Stimulated activated CD4-positive, alpha-beta T cell treated with anti-CD3 and anti-CD28 coated beads, TNF-alpha, amount 100 ng/mL, for 4 hours (primary cell): ENCODE data around the gene LGSN.
"Not testable (repeated sequence)": the region's sequence is repeated elsewhere in the genome, so short reads cannot be mapped to it uniquely, and the experiment has no call there.

Experiments
- DNase-seq, 3 experiments: peaks; one replicate each; pipeline ENCODE4 v3.0.0-alpha.2; 2020; ENCODE audit warnings: low read depth in 3 of 3

The LGSN gene

DNA sequence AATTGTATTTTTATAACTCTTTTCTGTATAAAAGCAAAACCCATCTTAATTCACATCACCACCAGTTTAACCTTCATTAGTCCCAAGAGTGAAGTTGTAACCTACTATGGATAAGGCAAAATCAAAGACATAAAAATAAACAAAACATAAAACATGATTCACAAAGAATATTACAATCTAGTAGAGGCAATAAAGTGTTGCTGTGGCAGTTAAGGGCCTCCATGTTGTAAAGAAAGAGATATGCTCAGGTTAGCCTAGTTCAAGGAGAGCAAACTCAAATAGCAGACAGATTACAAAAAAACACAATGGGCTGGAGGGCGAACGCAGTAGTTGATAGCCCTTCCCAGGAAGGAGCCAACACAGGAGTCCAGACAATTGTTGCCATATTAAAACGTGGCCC is 13.4 kb downstream of the LGSN start:
- DNase-seq: no peak

GRCh38 chr6:63305277-63305676 is 14.5 kb downstream of the LGSN start:
- no peak for DNase-seq

GRCh38 chr6:63303476-63303875 is 16.3 kb downstream of the LGSN start:
- no peak for DNase-seq

- no peak for DNase-seq
Measured at GRCh38 chr6:63299667-63300066, 20.1 kb downstream of the LGSN start.

DNA sequence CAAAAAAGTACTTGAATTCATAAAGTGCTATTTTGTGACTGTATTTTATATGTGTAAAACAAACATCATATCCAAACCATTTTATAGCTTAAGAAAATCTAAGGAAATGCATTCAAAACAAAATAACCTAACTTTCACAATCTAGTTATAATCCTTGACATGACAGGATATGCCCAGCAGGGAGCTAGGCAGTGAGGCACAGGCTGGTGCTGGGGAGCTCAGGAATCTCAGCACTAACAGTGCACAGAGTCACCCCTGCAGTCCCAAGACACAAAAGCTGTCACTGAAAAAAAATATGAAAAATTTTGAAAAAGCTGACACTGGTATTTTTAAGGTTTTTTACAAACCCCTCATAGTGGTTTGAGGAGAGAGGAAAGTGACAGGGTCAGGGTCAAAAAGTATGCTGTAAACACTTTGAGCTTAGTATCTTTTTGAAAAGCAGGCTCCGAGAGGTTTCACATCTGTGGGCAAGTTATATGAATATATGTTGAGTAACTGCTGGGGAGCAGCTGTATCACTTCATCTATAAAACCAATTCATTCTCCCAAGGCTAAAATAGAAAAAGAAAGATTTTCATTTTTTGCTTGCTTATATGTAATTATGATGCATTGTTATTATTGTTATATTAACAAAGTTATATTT is 24.1 kb downstream of the LGSN start:
- no peak for DNase-seq

GRCh38 chr6:63290492-63291058 is 29.2 kb downstream of the LGSN start:
- no peak for DNase-seq

- no peak for DNase-seq
Measured at GRCh38 chr6:63289269-63289872, 30.4 kb downstream of the LGSN start.

GRCh38 chr6:63280639-63281180 is 39.1 kb downstream of the LGSN start:
- DNase-seq: no peak

DNA sequence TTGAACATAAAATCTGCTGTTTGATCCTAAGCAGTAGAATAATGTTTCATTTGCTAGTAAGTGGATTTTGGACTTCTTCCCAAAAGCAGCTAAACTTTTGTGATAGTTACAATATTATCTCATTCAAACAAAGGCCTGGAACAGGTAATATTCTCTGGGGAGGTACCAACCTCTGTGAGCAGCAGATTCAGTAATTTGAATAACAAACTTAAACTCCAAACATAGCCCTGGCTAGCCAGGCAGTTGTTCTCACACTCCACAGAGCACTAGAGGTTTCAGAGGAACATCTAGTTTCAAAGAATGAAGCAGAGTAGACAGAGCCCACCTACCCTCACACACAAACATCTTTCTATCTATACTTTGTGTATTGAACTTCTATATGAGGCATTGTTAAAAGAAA is 40.9 kb downstream of the LGSN start:
- no peak for DNase-seq

- no peak for DNase-seq
Measured at GRCh38 chr6:63275953-63276352, 43.8 kb downstream of the LGSN start.

DNA sequence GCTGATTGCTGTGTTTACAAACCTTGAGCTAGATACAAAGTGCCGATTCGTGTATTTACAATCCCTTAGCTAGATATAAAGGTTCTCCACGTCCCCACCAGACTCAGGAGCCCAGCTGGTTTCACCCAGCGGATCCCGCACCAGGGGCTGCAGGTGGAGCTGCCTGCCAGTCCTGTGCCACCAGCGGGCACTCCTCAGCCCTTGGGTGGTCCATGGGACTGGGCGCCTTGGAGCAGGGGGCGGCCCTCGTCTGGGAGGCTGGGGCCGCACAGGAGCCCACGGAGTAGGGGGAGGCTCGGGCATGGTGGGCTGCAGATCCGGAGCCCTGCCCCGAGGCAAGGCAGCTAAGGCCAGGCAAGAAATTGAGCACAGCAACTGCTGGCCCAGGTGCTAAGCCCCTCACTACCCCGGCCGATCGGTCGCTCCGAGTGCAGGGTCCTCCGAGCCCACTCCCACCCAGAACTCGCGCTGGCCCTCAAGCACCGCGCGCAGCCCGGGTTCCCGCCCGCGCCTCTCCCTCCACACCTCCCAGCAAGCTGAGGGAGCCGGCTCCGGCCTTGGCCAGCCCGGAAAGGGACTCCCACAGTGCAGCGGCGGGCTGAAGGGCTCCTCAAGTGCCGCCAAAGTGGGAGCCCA is 44.9 kb downstream of the LGSN start:
- not testable (repeated sequence) for DNase-seq

GRCh38 chr6:63272397-63272796 is 47.4 kb downstream of the LGSN start:
- DNase-seq: no peak

- DNase-seq: no peak
Measured at GRCh38 chr6:63269470-63269869, 50.3 kb downstream of the LGSN start.

GRCh38 chr6:63268574-63268973 is 51.2 kb downstream of the LGSN start:
- no peak for DNase-seq

- DNase-seq: no peak
Measured at GRCh38 chr6:63267828-63268227, 52.0 kb downstream of the LGSN start.

GRCh38 chr6:63267046-63267445 is 52.7 kb downstream of the LGSN start:
- DNase-seq: no peak

- no peak for DNase-seq
Measured at GRCh38 chr6:63263444-63263843, 56.3 kb downstream of the LGSN start.

DNA sequence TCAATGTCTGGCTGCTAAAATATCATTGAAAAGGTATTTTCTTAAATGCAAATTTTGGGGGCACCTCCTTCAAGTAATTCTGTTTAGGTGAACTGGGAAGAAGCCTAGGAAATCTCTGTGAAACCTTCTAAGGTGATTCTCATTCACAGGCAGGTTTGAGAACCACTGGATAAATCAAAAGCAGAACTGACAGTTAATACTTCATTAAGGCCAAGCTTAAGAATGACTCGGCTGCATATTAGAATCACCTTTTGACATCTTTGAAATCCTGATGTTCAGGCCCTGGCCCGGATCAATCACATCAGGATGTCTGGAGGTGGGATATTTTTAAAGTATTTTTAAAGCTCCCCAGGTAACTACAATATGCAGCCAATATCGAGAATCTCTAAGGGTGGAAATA is 58.0 kb downstream of the LGSN start:
- DNase-seq: no peak

DNA sequence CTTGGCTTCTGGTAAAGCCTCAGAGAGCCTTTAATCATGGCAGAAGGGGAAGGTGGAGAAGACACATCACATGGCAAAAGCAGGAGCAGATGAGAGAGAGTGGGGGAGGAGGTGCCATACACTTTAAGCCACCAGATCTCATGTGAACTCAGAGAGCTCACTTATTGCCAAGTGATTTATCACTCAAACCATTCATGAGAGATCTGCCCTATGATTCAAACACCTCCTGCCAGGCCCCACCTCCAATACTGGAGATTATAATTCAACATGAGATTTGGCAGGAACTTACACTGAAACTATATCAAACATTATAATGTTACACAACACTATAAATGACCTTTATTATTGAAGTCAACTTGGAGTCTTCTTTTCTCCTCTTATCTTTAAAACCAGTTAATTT is 60.6 kb downstream of the LGSN start:
- no peak for DNase-seq

- DNase-seq: no peak
Measured at GRCh38 chr6:63249875-63250482, 69.8 kb downstream of the LGSN start.

DNA sequence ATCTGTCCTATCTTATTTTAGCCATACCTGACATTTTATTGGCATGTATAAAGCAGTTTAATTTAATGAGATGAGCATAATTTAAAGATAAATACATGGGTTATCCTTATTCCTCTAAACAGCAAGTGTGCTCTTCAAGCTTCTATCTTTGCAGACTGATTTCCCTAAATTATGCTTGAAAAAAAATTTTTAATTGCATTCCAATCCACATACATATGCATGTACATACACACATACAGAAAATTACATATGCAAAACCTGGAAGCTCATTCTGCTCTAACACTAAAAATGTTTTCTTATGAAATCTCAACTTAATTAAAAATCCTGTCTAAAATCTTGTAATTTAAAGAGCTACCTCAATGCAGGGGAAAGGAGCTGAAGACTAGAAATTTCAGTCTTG is 73.2 kb downstream of the LGSN start:
- no peak for DNase-seq

DNA sequence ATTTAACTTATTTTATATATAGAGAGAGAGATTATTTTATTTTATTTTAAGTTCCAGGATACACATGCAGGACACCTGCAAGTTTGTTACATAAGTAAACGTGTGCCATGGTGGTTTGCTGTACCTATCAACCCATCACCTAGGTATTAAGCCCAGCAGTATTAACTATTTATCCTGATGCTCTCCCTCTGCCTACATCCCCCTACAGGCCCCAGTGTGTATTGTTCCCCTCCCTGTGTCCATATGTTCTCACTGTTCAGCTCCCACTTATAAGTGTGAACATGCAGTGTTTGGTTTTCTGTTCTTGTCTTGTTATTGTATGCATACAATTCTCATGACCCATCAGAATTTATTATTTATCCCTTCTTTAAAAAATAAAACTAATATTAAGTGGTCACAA is 73.9 kb downstream of the LGSN start:
- no peak for DNase-seq
